Lower leg skin (tissue), 3 donors: ENCODE data around the gene PCED1B.

Source experiments
- CTCF ChIP-seq, 3 donors: fragments of 450-650 bp; IDR thresholded peaks; one replicate each; pipeline ENCODE4 v1.5.1; 2016; ENCODE audit warnings: antibody characterized with exemption in 3 of 3, mild to moderate bottlenecking in 3 of 3, moderate library complexity in 2 of 3
- POLR2A ChIP-seq, 2 donors: fragments of 450-650 bp; IDR thresholded peaks; one replicate each; pipeline ENCODE4 v1.6.1; 2016 to 2017; ENCODE audit warnings: antibody characterized with exemption in 2 of 2, mild to moderate bottlenecking in 1 of 2, moderate library complexity in 1 of 2

- no peak for TF ChIP-seq POLR2A (IDR thresholded peaks at IDR 0.05)
- TF ChIP-seq CTCF (IDR thresholded peaks at IDR 0.05): no peak
These were observed 13.9 kb upstream of the PCED1B start for GRCh38 chr12:47065546-47065945.
